Measurements from ENCODE around the gene IL36A.

- TF ChIP-seq CTCF (IDR thresholded peaks at IDR 0.05; ENCODE audit: poor library complexity) (no peak), EZH2 (IDR thresholded peaks at IDR 0.05; ENCODE audit: borderline replicate concordance) (no peak)
Measured at GRCh38 chr2:113057117-113057516, 51.9 kb downstream of the IL36A start.

Measured in hepatocyte (in vitro differentiated cells).